Erythroblast (primary cell): ENCODE data around the gene EIF3D.

ENCODE experiments used
- GATA1 ChIP-seq: IDR thresholded peaks from 2 replicates; pipeline ENCODE4 v1.6.1; 2011; ENCODE audit warnings: low read depth, mild to moderate bottlenecking, control low read depth, low read length, moderate library complexity
- POLR2A ChIP-seq: IDR thresholded peaks from 2 replicates; pipeline ENCODE4 v1.6.1; 2011; ENCODE audit warnings: mild to moderate bottlenecking, low read length

GRCh38 chr22:36549033-36549432, 20.1 kb upstream of the EIF3D start:
- TF ChIP-seq POLR2A (no peak), GATA1 (no peak)
